Osteocyte (in vitro differentiated cells): ENCODE data around the gene APOC3. TPM values are rescaled to one million over a fixed set of nuclear protein-coding genes. Genes with fewer than 3 reads are reported as not detected.

Source experiments
- DNase-seq: peaks from one replicate; pipeline ENCODE4 v3.0.0; 2021; ENCODE audit warnings: mixed read lengths; ENCODE audit not compliant: unreplicated experiment; ENCODE audit errors: extremely low spot score
- H3K27ac Mint-ChIP-seq: one replicate; pipeline ENCODE4 v1.8.0; 2021; ENCODE audit warnings: mild to moderate bottlenecking, mixed read lengths; ENCODE audit not compliant: unreplicated experiment
- H3K27me3 Mint-ChIP-seq: one replicate; pipeline ENCODE4 v1.8.0; 2021; ENCODE audit warnings: mixed read lengths; ENCODE audit not compliant: unreplicated experiment
- H3K36me3 Mint-ChIP-seq: one replicate; pipeline ENCODE4 v1.8.0; 2021; ENCODE audit warnings: mixed read lengths; ENCODE audit not compliant: unreplicated experiment
- H3K4me1 Mint-ChIP-seq: one replicate; pipeline ENCODE4 v1.8.0; 2021; ENCODE audit warnings: mixed read lengths; ENCODE audit not compliant: unreplicated experiment
- H3K4me3 Mint-ChIP-seq: one replicate; pipeline ENCODE4 v1.8.0; 2021; ENCODE audit warnings: mild to moderate bottlenecking, moderate library complexity, mixed read lengths; ENCODE audit not compliant: unreplicated experiment
- H3K9me3 Mint-ChIP-seq: one replicate; pipeline ENCODE4 v1.8.0; 2021; ENCODE audit warnings: mixed read lengths; ENCODE audit not compliant: unreplicated experiment
- total RNA-seq: library from RNA; stranded (reverse); gene quantifications from 2 replicates; pipeline ENCODE4 v1.2.1, GENCODE V29; 2021
- TF ChIP-seq, protein P1 (sequence below): fragments of 200-600 bp; sonication (generic); IDR thresholded peaks from 2 replicates; pipeline ENCODE4 v1.5.0; 2021; ENCODE audit warnings: antibody characterized with exemption, mild to moderate bottlenecking, moderate library complexity

Gene APOC3
- total RNA-seq, 1 donor from 2014 or later: not detected

DNA sequence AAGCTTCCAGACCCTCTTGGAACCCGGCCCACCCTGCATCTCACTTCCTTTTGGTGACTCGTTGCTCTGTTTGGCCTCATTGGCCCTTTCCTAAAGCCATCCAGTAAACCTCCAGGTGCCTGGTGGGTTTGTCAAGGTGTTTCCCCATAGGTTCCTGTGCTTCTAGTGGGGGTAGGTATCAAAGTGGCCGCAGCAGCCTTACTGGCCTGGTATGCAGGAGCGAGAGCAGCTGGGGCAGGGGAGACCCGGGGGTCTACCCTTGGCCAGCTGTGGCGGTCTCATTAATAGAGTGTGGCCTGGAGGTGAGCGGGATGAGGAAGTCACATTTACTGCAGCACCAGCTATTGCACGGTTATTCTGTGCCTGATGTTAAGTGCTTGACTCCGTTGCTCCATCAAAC is 10.7 kb upstream of the APOC3 start:
- DNase-seq: no peak
- Mint-ChIP-seq H3K36me3 (no peaks in the 10 kb centered on the region), H3K27ac (no peak overlapping the region), H3K4me3 (no peak overlapping the region), H3K9me3 (no peaks in the 10 kb centered on the region), H3K4me1 (no peaks in the 10 kb centered on the region), H3K27me3 (peaks cover 2% of the 10 kb centered on the region)
- TF ChIP-seq, protein P1, sequence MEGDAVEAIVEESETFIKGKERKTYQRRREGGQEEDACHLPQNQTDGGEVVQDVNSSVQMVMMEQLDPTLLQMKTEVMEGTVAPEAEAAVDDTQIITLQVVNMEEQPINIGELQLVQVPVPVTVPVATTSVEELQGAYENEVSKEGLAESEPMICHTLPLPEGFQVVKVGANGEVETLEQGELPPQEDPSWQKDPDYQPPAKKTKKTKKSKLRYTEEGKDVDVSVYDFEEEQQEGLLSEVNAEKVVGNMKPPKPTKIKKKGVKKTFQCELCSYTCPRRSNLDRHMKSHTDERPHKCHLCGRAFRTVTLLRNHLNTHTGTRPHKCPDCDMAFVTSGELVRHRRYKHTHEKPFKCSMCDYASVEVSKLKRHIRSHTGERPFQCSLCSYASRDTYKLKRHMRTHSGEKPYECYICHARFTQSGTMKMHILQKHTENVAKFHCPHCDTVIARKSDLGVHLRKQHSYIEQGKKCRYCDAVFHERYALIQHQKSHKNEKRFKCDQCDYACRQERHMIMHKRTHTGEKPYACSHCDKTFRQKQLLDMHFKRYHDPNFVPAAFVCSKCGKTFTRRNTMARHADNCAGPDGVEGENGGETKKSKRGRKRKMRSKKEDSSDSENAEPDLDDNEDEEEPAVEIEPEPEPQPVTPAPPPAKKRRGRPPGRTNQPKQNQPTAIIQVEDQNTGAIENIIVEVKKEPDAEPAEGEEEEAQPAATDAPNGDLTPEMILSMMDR: no peak

DNA sequence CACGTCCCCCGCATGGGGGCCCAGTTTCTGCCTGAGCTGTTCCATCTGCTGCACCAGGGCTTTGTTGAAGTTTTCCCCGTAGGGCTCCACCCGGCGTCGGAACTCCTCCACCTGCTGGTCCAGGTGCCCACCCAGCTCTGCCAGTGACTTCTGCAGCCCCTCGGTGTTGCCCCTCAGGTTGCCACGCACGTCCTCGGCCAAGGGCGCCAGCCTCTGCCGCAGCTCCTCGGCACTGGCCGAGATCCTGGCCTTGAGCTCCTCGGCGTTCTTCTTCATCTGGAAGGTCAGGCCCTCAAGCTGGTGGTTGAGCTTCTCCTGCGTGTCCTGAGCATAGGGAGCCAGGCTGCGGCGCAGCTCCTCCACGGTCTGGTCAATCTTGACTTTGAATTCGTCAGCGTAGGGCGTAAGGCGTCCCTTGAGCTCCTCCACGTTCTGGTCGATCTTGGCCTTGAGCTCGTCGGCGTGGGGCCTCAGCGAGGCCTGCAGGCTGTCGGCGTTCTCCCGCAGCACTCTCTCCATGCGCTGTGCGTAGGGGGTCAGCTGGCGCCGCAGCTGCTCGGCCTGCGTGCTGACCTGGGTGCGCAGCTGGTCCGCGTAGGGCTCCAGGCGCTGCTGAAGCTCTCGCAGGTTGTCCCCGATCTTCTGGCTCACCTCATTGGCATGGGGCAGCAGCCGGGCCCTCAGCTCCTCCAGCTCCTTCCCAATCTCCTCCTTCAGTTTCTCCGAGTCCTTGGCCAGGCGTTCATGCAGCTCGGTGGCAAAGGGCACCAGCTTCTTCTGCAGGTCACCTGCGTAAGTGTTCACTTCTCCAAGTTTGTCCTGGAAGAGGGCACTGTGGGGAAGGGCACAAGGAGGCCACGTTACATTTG is 8.4 kb upstream of the APOC3 start:
- Mint-ChIP-seq H3K27me3 (peaks cover 2% of the 10 kb centered on the region), H3K36me3 (no peaks in the 10 kb centered on the region), H3K9me3 (no peaks in the 10 kb centered on the region), H3K27ac (no peak overlapping the region), H3K4me1 (no peaks in the 10 kb centered on the region), H3K4me3 (no peak overlapping the region)
- TF ChIP-seq, protein P1: no peak
- DNase-seq: no peak

DNA sequence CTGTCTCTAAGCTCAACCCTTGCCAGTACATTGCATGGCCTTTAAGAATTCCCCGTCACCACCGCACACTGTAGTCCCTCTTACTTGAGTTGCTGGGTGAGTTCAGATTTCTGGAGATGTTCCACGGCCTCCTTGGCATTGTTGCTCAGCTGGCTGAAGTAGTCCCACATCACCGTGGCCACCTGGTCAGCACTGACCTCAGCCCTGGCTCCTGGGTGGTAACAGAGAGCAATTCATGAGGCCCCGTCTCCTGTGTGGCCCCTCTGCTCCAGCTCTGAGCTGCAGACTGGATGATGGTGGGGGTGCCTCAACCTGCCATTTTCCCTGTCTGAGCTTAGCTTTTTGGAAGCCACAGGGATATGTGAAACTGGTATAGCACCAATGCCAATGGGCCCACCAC is 7.1 kb upstream of the APOC3 start:
- Mint-ChIP-seq H3K4me1 (no peaks in the 10 kb centered on the region), H3K27ac (no peak overlapping the region), H3K36me3 (no peaks in the 10 kb centered on the region), H3K4me3 (no peak overlapping the region), H3K27me3 (peaks cover 2% of the 10 kb centered on the region), H3K9me3 (no peaks in the 10 kb centered on the region)
- TF ChIP-seq, protein P1: no peak
- DNase-seq: no peak

DNA sequence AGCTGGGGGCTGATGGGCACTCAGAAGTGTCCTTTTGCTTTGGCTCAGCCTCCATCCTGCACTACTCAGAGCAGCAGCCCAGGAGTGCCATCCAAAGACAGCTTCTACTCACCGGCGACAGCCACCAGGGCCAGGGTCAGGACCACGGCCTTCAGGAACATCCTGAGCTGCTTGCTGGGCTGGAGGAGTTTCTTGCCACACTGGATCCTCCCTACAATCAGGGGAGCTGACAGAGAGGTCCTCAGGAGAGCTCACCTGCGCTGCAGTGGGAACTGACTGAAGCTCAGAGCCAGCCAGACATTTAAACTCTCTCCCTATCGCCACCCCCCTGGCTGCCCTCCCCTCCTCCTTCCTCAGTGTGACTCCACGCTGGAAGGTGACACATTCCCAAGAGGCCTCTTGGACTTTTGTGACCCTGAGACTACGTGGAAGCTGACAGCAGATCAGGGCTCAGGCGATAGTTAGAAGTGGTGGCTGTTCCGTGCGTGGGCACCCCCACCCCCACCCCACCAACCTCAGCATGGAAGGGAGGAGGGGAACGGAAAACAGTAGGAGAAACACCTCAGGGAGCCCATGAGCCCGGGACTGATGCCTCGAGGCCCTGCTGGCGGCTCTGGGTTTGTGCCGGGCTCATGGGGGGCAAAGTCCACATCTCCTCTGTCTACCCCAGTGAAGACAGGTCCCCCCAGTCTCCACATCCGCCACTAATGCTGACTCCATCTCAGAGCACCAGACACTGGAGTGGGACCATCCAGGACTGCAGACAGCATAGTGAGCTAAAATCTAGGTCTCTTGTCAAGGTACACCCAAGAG is 6.5 kb upstream of the APOC3 start, which contains the start of gene APOA4:
APOA4 (minus strand) TSS at position 274 of the 813 bp plus-strand sequence; CDS start at position 161, 113 bp downstream.
- Mint-ChIP-seq H3K9me3 (no peaks in the 10 kb centered on the region), H3K36me3 (no peaks in the 10 kb centered on the region), H3K27ac (no peak within 1 kb of the TSS), H3K4me3 (no peak within 1 kb of the TSS), H3K27me3 (peaks cover 2% of the 10 kb centered on the region), H3K4me1 (peaks cover 1% of the 10 kb centered on the region)
- DNase-seq: no peak
- TF ChIP-seq, protein P1: no peak

DNA sequence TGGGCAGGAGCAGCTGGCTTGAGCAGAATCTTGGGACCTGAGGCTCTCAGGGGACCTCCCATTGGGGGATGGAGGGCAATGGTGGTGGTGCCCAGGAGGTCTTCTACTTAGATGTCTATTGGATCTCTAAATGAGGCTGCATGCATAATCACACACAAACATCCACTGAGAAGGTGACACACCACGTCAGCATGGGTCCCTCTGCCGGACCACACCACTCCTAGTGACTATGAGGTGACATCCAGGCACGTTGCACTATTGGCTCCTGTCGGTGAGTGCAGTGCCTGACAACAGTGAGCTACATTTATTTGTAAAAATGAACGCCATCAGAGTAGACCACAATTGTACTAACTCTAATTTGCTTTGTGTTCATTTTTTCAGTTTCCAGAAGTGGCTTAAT is 4.3 kb upstream of the APOC3 start:
- Mint-ChIP-seq H3K4me1 (peaks cover 15% of the 10 kb centered on the region), H3K9me3 (no peaks in the 10 kb centered on the region), H3K27me3 (peaks cover 2% of the 10 kb centered on the region), H3K27ac (no peak overlapping the region), H3K4me3 (no peak overlapping the region), H3K36me3 (no peaks in the 10 kb centered on the region)
- no peak for DNase-seq
- TF ChIP-seq, protein P1: no peak
